Medulla oblongata (tissue), 1 donor: ENCODE results near the gene ZNF70.

Experiments used
- DNase-seq: peaks from one replicate; pipeline ENCODE4 v3.0.0-alpha.2; 2015; ENCODE audit errors: extremely low spot score

Gene ZNF70

DNA sequence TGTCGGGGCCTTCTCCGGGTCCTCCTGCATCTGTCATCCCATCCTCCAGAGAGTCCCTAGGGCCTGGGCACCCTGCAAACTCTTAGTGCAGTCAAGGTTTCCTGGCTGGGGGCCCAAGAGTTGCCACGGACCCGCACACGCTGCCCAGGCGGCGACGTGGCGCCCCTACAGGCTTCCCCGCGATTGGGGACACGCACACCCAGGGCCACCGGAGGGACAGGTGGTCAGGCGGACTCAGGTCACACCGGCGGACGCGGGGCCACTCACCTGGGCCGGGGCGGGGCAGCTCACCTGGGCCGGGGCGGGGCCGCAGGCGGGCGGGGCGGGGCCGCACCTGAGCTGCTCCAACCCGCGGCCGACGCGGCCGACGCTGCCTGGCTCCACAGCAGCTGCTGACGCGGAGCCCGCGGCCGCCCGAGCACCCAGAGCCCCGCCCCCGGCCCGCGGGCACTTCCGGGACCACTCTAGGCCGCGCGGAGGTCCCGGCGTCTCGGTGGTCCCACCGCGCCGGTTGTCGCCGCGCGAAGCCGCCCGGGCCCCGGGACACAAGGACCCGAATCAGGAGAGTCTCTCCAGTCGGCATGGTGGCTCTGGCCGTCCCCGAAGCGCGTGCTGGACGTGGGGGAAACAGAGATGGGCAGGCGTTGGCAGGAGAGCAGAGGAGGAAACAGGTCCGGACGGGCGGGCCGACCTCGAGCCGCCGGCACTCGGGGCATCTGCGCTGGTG lies at the start of gene ZNF70:
ZNF70 (minus strand) TSS at position 399 of the 727 bp plus-strand sequence. CDS start 5,972 bp downstream, outside the sequence.
- DNase-seq = peak; percentile 86

DNA sequence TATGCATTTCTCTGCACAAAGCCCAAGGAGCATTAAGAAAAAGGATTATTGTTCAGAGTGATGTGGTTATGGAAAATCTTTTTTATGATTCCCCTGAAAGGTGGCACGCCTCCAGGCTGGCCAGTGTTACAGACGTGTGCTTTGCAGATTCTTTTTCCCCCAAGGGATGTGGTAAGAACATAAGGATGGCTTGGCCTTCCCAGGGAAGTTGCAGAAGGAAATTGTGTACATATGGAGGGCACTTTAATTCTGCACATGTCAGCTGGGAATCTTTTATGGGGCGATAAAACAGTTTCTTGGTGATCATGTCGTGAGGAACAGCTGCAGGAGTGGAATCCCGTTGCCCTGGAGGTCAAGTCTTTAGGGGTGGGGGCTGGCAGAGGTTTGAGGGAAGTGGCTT lies 45.5 kb upstream of the ZNF70 start:
- no peak for DNase-seq

DNA sequence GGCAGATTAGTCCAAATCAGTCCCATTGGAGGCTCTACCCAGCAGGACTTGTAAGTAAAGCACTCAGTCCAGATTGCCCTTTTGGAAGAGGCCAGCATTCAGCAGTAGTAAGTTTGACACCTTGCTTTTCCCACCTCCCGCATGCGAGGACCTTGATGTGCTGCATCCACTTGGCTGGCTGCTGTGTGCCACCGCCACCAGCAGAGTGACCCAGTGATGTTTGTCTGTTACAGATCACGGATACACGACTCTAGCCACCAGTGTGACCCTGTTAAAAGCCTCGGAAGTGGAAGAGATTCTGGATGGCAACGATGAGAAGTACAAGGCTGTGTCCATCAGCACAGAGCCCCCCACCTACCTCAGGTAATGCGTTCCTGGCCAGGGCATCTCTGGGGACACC lies 42.4 kb upstream of the ZNF70 start:
- no peak for DNase-seq

- DNase-seq = no peak
Measured at GRCh38 chr22:23791738-23792645, 41.1 kb upstream of the ZNF70 start.

DNA sequence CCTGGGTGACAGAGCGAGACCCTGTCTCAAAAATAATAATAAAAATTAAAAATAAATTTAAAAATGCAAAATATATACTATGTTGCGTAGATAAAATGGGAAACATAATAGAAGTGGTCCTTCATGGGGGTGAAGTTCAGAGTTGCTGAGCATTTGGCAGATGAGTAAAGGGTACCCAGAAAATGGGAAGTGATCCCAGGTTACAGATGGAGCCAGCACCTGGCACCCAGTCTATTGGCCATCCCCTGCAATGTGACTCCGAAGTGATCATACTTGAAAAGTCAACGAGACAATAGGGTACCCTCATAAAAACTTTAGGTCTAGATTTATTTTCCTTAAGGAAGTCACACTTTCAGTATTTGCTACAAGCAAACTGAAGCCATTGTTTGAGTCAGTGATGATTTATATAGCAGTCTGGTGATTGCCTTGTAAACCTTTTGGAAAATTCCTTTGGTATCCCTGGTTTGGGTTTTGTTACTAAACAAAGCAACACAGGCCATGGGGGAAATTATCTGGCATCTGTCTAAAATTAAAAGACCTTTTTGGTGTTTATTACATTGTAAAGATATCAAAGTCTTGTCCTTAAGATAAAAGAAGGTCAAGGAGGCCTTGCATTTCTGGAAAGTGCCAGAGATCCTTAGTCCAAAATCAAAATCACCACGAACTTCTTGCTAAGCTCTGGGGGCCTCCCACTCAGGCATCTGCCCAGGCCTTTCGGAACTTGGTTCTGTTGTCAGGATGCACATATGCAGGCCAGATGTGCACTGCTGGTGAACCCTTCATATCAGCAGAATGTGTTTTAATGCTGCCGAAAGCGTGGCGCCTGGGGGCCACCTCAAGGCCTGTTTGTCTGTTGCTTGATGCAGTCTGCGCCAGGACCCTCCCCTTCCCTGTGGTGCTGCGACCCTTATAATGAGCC lies 40.2 kb upstream of the ZNF70 start:
- no peak for DNase-seq

DNA sequence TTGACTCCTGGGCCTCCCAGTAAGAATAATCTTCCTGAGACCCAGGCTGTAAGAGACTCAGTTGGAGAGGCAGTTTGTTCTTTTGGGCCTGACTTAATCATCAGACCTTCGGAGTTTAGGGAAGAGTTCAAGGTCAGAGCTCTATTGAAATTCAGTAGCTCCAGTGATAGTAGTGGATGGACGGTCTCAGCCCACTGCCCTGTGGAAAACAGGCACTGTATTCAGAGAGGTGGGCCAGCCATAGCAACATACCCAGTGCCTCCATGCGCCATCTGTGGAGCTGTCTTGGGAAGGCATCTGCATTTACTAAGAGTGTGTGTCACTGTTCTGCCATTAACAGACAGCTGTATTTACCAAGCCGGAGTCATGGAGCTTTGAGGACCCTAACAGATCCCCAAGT lies 38.7 kb upstream of the ZNF70 start:
- DNase-seq = peak; percentile 53

GRCh38 chr22:23789121-23789520 lies 38.2 kb upstream of the ZNF70 start:
- no peak for DNase-seq

- DNase-seq = no peak
Measured at GRCh38 chr22:23787910-23788309, 37.0 kb upstream of the ZNF70 start.

DNA sequence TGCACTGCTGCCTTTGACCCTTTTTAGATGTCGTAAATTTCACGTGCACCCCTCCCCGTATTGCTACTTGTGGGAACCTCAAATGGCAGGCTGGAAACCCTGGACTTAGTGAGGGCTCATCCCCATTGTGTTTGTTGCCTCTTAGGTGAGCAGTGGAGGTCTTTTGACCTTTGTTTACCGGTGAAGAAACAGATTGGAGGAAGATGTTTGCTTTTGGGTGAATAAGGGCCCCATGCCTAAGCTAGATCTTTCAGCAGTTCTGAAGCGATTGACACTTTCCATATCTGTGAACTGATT lies 36.6 kb upstream of the ZNF70 start:
- DNase-seq = no peak

GRCh38 chr22:23786752-23787599 lies 36.1 kb upstream of the ZNF70 start, which contains the start of gene SMARCB1:
SMARCB1 (plus strand) TSS chr22:23786966; CDS start chr22:23787170, 204 bp downstream.
- peak; percentile 91 for DNase-seq

DNA sequence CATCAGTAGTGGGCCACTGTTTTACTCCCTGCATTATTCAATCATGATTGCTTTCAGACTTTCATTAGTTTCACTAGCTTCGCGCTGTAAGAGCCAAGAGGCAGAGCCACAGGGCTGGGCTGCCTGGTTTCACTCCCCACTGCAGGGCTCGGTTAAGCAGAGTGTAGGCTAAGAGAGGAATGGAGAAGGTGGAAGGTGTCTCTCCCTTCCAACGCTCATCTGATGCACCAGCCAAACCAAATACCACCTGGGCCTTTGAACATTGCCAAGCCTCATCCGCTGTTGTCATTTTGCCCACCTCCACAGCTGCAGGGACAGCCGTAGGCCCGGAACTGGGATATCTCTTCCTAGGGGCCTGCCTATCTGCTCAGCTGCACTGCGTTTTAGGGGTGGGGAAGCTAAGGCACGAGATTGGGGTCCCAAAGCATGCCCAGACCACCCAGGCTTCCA lies 35.4 kb upstream of the ZNF70 start:
- no peak for DNase-seq

- DNase-seq = no peak
Measured at GRCh38 chr22:23784215-23784732, 33.4 kb upstream of the ZNF70 start.

DNA sequence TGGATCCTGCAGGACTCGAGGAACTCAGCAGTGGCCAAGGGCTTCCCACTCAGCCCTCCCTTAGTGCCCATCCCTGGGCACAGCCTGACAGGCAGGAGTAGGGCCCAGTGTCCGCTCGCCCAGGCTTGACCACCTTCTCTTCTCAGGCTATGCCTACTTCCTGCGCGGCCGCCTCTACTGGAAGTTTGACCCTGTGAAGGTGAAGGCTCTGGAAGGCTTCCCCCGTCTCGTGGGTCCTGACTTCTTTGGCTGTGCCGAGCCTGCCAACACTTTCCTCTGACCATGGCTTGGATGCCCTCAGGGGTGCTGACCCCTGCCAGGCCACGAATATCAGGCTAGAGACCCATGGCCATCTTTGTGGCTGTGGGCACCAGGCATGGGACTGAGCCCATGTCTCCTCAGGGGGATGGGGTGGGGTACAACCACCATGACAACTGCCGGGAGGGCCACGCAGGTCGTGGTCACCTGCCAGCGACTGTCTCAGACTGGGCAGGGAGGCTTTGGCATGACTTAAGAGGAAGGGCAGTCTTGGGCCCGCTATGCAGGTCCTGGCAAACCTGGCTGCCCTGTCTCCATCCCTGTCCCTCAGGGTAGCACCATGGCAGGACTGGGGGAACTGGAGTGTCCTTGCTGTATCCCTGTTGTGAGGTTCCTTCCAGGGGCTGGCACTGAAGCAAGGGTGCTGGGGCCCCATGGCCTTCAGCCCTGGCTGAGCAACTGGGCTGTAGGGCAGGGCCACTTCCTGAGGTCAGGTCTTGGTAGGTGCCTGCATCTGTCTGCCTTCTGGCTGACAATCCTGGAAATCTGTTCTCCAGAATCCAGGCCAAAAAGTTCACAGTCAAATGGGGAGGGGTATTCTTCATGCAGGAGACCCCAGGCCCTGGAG lies 32.6 kb upstream of the ZNF70 start:
- DNase-seq = no peak

GRCh38 chr22:23782703-23783102 lies 31.8 kb upstream of the ZNF70 start:
- no peak for DNase-seq

DNA sequence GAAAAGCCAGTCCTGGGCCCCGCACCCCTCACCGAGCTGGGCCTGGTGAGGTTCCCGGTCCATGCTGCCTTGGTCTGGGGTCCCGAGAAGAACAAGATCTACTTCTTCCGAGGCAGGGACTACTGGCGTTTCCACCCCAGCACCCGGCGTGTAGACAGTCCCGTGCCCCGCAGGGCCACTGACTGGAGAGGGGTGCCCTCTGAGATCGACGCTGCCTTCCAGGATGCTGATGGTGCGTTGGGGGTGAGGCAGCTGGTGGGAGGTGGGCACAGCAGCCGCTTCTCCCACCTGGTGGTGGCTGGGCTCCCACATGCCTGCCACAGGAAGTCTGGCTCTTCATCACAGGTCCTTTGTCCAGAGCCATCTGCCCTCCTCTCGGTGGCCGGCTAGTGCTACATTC lies 31.3 kb upstream of the ZNF70 start:
- DNase-seq = no peak

DNA sequence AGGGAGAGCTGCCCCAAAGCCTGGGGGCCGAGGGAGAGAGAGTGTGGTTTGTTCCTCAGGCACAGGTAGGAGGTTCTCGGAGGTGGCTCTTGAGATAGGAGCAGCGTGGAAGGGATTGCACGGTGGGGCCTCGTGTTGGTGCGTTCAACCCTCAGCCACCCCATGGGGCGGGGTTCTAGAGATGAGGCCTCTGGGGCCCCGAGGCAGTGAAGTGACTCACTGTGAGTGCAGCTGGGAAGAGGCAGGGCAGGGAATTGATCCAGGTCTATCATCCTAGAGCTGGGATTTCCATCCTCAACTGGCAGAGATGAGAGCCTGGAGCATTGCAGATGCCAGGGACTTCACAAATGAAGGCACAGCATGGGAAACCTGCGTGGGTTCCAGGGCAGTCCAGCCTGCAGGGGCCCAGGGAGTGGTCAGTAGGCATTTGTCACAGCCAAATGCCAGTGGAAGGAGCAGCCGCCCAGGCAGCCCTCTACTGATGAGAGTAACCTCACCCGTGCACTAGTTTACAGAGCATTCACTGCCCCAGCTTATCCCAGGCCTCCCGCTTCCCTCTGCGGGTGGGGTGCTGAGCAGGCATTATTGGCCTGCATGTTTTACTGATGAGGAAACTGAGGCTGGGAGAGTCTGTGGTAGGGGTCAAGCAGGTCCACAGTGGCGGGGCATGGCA lies 30.7 kb upstream of the ZNF70 start:
- DNase-seq = no peak

DNA sequence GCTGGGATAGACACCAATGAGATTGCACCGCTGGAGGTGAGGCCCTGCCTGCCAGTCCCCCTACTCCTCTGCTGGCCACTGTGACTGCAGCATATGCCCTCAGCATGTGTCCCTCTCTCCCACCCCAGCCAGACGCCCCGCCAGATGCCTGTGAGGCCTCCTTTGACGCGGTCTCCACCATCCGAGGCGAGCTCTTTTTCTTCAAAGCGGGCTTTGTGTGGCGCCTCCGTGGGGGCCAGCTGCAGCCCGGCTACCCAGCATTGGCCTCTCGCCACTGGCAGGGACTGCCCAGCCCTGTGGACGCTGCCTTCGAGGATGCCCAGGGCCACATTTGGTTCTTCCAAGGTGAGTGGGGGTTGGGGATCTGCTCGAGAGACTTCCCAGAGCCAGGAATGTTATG lies 30.2 kb upstream of the ZNF70 start:
- peak; percentile 94 for DNase-seq

DNA sequence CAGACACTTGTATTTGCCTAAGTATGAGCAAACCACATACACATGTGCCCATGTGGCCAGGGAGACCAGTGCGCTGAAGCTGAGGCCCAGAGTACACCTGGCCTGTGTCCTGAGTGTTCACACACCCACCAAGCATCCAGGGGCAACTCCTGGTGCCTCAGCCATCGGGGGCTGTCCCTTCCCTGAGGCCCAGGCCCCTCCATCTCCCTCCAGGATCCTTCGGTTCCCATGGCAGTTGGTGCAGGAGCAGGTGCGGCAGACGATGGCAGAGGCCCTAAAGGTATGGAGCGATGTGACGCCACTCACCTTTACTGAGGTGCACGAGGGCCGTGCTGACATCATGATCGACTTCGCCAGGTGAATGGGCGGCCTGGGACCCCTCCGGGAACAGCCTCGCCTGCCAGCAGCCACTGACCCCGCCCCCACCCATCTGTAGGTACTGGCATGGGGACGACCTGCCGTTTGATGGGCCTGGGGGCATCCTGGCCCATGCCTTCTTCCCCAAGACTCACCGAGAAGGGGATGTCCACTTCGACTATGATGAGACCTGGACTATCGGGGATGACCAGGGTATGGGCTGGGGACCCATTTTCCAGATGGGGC lies 29.3 kb upstream of the ZNF70 start:
- DNase-seq = no peak

- no peak for DNase-seq
Measured at GRCh38 chr22:23779731-23780130, 28.8 kb upstream of the ZNF70 start.
